ENCODE measurements around the gene ZFYVE28. TPM values are rescaled to one million over a fixed set of nuclear protein-coding genes. Genes with fewer than 3 reads are reported as not detected.

The ZFYVE28 gene
- 12.1 and 14.2 TPM in 2 replicates for total RNA-seq (2013; cell fraction: nucleolus; rRNA removed)
- total RNA-seq (2014; rRNA removed) (0.11 TPM in 2 replicates), total RNA-seq (2014; rRNA removed; fragmentation: Illumina TruSeq; extraction: Trizol) (0.05 and 0.22 TPM in 2 replicates), total RNA-seq (2021) (0.48 and 0.95 TPM in 2 replicates), polyA plus RNA-seq (2011; rRNA removed) (1.4 and 1.9 TPM in 2 replicates), polyA plus RNA-seq (2014; fragmentation: Illumina TruSeq; extraction: Trizol) (0.14 and 0.24 TPM in 2 replicates), polyA plus RNA-seq (2014; fragmentation: Nextera tagmentation; extraction: Ambion mirVana) (under 1 TPM in 1 of 2 experiments, not detected in 1; 0.20 TPM), polyA plus RNA-seq (2014; rRNA removed) (0.19 and 0.32 TPM in 2 replicates), polyA plus RNA-seq (2016; fragmentation: Nextera tagmentation; extraction: Ambion mirVana) (under 1 TPM; 0.06 to 0.13 TPM), polyA minus RNA-seq (2011; rRNA and poly(A)+ RNA removed) (3.0 and 3.9 TPM in 2 replicates), Bru-seq, nascent RNA (percentile 47 among the genes with signal in this experiment), BruChase-seq, experiment 1, labeled RNA remaining after a 6-hour chase (percentile 57 among the genes with signal in this experiment), BruChase-seq, experiment 2, labeled RNA remaining after a 2-hour chase (percentile 52 among the genes with signal in this experiment)
- polyA plus RNA-seq (2011; ENCODE audit: low read depth), result 0.25 TPM
- 1.8 and 1.9 TPM in 2 replicates for polyA plus RNA-seq (2011; cell fraction: cytosol; rRNA removed)
- 12.8 and 12.9 TPM in 2 replicates for polyA plus RNA-seq (2011; cell fraction: nucleus; rRNA removed)
- polyA plus RNA-seq (2012), result 0.41 and 0.66 TPM in 2 replicates
- polyA minus RNA-seq (2011; cell fraction: cytosol; rRNA and poly(A)+ RNA removed), result 0.53 and 1.9 TPM in 2 replicates
- polyA minus RNA-seq (2011; cell fraction: nucleus; rRNA and poly(A)+ RNA removed), result 2.5 and 5.4 TPM in 2 replicates
- long read RNA-seq, experiment 1, result 0 reads
- long read RNA-seq, experiment 2, result 0 reads

DNA sequence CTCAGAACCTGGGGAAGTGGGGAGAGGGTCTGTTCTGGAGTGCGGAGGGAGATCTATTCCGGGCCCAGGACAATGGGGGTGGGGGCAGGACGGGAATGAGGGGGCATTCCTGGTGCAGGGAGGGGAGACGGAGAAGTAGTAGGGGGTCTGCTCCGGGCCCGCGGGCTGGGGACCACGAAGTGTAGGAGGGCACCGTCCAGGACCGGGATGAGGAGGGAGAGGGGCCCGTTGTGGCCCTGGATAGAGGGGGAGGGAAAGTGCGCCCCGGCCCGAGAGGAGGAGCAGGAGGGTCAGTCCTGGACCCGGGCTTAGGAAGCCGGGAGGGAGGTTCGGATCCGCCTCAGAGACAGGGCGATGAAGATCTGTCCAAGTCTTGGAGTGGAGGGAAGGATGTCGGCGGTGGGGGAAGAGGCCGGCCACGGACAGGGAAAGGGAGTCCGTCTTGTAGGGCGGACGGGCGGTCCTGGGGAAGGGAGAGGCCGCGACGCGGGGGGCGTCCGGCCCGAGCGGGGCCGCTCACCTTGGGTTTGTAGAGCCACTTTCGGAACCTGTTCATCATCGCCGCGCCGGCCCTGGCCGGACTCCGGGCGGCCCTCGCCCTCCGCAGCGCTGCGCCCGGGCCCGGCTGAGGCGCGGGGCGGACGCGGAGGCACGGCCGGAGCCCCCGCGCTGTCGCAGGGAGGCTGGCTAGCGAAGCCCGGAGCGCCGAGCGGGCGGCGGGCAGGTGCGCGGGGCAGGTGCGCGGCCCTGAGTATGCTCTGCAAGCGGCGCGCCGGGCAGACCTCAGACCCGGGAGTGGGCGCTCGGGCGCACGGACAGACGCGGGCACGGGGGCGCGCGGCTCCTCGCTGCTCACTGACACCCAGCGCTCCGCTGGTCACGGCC lies at the start of gene ZFYVE28:
Gene ZFYVE28 (minus strand): TSS at position 881 of the 885 bp plus-strand sequence. CDS start 322 bp downstream, at position 559.
- Histone ChIP-seq H3K27ac (ENCODE audit: control insufficient read depth, insufficient read depth) (no peak within 1 kb of the TSS), H3K4me2 (ENCODE audit: control insufficient read depth, insufficient read depth) (peak within 1 kb of the TSS; percentile 90), H3K4me3 (peak within 1 kb of the TSS; percentile 67), H3K36me3 (ENCODE audit: control insufficient read depth in 2 of 2, insufficient read depth in 2 of 2, low read length in 1 of 2) (no peaks in the 10 kb centered on the region), H2AFZ (ENCODE audit: control insufficient read depth, low read depth, low read length) (peak within 1 kb of the TSS; percentile 61), H3K4me1 (ENCODE audit: control insufficient read depth, insufficient read depth, low read length) (peaks cover 32% of the 10 kb centered on the region), H3K79me2 (ENCODE audit: control insufficient read depth, insufficient read depth, low read length) (no peaks in the 10 kb centered on the region; the same call in 1 of the 2 replicates), H4K20me1 (ENCODE audit: control insufficient read depth, insufficient read depth) (no peaks in the 10 kb centered on the region), H3K9ac (ENCODE audit: control insufficient read depth, insufficient read depth, low read length) (no peak within 1 kb of the TSS; the same call in 1 of the 2 replicates), H3K27me3 (replicated peaks in 1 of 2; ENCODE audit: control insufficient read depth in 2 of 2, insufficient read depth in 2 of 2, low read length in 1 of 2) (peaks cover 12 to 22% of the 10 kb centered on the region in 2 experiments), H3K9me3 (replicated peaks; ENCODE audit: control insufficient read depth, insufficient read depth, low read length) (no peaks in the 10 kb centered on the region)
- FAIRE-seq, result no peak
- ATAC-seq, result peak; percentile 2
- in situ Hi-C loops (cut with MboI) (no loop called here), intact Hi-C loops (cut with micrococcal nuclease; ENCODE audit: unreplicated experiment) (loop anchor here (5.0 to 10.0 kb wide), 2 partner anchors 119 to 543 kb away; partner anchors contain the start of genes FAM193A and NSD2)
- DNase-seq (ENCODE audit: low read depth, low spot score), result no peak
- WGBS (ENCODE audit: insufficient coverage, insufficient replicate concordance, low lambda C conversion rate, missing lambda C conversion rate), result 2% methylated on average over 76 of the region's 90 CpGs
- ChIA-PET RAD21 (ENCODE audit: unreplicated experiment) (interaction anchor here (1.0 to 1.6 kb wide), 4 partner anchors 25 to 198 kb away, joined by 3 to 7 read pairs (median 4); no protein-coding TSS in a partner anchor), CTCF (interaction anchor here (1.4 to 1.5 kb wide), 2 partner anchors 24 to 198 kb away, joined by 4 to 6 read pairs; no protein-coding TSS in a partner anchor), SMC1A (ENCODE audit: uncharacterized antibody, unreplicated experiment) (no interaction called here), POLR2A (interaction anchor here (0.6 to 1.0 kb wide), 2 partner anchors 161 to 546 kb away, joined by 3 read pairs; no protein-coding TSS in a partner anchor)
- no TSS peak for BruUV-seq (replicated peaks)
- TF ChIP-seq EGR1 (IDR thresholded peaks at IDR 0.05; ENCODE audit: borderline replicate concordance in 1 of 2, low read depth in 2 of 2, low read length in 2 of 2) (peak in 1 of 2 experiments; percentile 3; a peak in 1 of 3 replicates), BACH1 (IDR thresholded peaks at IDR 0.05; ENCODE audit: borderline replicate concordance) (peak; percentile 39; the same call in 1 of the 2 replicates), HDAC6 (IDR thresholded peaks at IDR 0.05; ENCODE audit: unreplicated experiment) (peak; percentile 60), ZNF687 (IDR thresholded peaks at IDR 0.05) (0 out of 2 replicates have a peak, but pooled peaks have one; percentile 37), FOXM1 (IDR thresholded peaks at IDR 0.05; ENCODE audit: low read depth, low read length) (no peak), CHD4 (IDR thresholded peaks at IDR 0.05) (no peak), NR2F1 (conservative IDR thresholded peaks at IDR 0.05) (peak; percentile 38; the same call in 1 of the 2 replicates), LARP7 (IDR thresholded peaks at IDR 0.05) (peak; percentile 78), MAX (IDR thresholded peaks at IDR 0.05; ENCODE audit: low read depth, low read length) (no peak), STAT3 (IDR thresholded peaks at IDR 0.05; ENCODE audit: low read depth, low read length) (no peak)
- TF ChIP-seq, protein P1, sequence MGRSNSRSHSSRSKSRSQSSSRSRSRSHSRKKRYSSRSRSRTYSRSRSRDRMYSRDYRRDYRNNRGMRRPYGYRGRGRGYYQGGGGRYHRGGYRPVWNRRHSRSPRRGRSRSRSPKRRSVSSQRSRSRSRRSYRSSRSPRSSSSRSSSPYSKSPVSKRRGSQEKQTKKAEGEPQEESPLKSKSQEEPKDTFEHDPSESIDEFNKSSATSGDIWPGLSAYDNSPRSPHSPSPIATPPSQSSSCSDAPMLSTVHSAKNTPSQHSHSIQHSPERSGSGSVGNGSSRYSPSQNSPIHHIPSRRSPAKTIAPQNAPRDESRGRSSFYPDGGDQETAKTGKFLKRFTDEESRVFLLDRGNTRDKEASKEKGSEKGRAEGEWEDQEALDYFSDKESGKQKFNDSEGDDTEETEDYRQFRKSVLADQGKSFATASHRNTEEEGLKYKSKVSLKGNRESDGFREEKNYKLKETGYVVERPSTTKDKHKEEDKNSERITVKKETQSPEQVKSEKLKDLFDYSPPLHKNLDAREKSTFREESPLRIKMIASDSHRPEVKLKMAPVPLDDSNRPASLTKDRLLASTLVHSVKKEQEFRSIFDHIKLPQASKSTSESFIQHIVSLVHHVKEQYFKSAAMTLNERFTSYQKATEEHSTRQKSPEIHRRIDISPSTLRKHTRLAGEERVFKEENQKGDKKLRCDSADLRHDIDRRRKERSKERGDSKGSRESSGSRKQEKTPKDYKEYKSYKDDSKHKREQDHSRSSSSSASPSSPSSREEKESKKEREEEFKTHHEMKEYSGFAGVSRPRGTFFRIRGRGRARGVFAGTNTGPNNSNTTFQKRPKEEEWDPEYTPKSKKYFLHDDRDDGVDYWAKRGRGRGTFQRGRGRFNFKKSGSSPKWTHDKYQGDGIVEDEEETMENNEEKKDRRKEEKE (IDR thresholded peaks at IDR 0.05), result 0 out of 2 replicates have a peak, but pooled peaks have one; percentile 14

Measured in GM12878 (cell line).